Gastrocnemius medialis (tissue), 4 donors: ENCODE results near the gene SMYD3. TPM values are rescaled to one million over a fixed set of nuclear protein-coding genes. Genes with fewer than 3 reads are reported as not detected.

ENCODE experiments used
- ATAC-seq, 2 donors: fragments of 150-250 bp; one replicate each; pipeline ENCODE4 v1.9.1; 2016
- DNase-seq, 2 donors: peaks; one replicate each; pipeline ENCODE4 v3.0.0-alpha.2; 2019
- H3K27ac ChIP-seq, 4 donors: fragments of 200-600 bp; sonication (generic); 1 replicate in 1 of 4; 2 replicates in 3 of 4; pipeline ENCODE4 v1.5.1; 2016 to 2018; ENCODE audit warnings: mild to moderate bottlenecking in 2 of 4, moderate library complexity in 1 of 4
- H3K27me3 ChIP-seq, 3 donors: fragments of 200-600 bp; sonication (generic) in 2 of 3; 1 replicate in 1 of 3; 2 replicates in 2 of 3; pipeline versions ENCODE4 v1.5.1 to v1.6.0; 2016 to 2019; ENCODE audit warnings: mild to moderate bottlenecking in 1 of 3, moderate library complexity in 1 of 3
- H3K36me3 ChIP-seq, 2 donors: fragments of 200-600 bp; sonication (generic) in 1 of 2; one replicate each; pipeline ENCODE4 v1.5.1; 2017 to 2018
- H3K4me1 ChIP-seq, 2 donors: fragments of 200-600 bp; sonication (generic) in 1 of 2; one replicate each; pipeline ENCODE4 v1.5.1; 2016 to 2017; ENCODE audit warnings: mild to moderate bottlenecking in 2 of 2
- H3K4me3 ChIP-seq, 4 donors: fragments of 200-600 bp; sonication (generic) in 3 of 4; 1 replicate in 1 of 4; 2 replicates in 3 of 4; pipeline ENCODE4 v1.5.1; 2016 to 2019; ENCODE audit warnings: mild to moderate bottlenecking in 2 of 4
- H3K9me3 ChIP-seq, 3 donors: fragments of 200-600 bp; sonication (generic) in 2 of 3; 1 replicate in 1 of 3; 2 replicates in 2 of 3; pipeline ENCODE4 v1.5.1; 2016 to 2019
- POLR2A ChIP-seq, 2 donors: fragments of 450-650 bp; IDR thresholded peaks; one replicate each; pipeline ENCODE4 v1.6.1; 2017; ENCODE audit warnings: antibody characterized with exemption in 2 of 2, mild to moderate bottlenecking in 2 of 2, moderate library complexity in 2 of 2
- in situ Hi-C, 4 donors: fragments of 200-750 bp; cut with MboI; loops; one replicate each; pipeline versions ENCODE4 v1.15.0 to v1.8.0; 2017; ENCODE audit warnings: low sequenced_read_pairs in 4 of 4
- intact Hi-C: fragments of 100-400 bp; cut with DNase I; formaldehyde crosslinking; loops from one replicate; pipeline ENCODE4 v1.15.1; 2023; ENCODE audit warnings: low total_unique reads
- total RNA-seq, 4 donors: library from RNA; depleted of rRNA; stranded (reverse); fragments of >200 nt; gene quantifications; one replicate each; pipeline versions ENCODE4 v1.1.0 to v1.2.3, GENCODE V29; 2016
- TF ChIP-seq, protein P1 (sequence below), 5 experiments: fragments of 450-650 bp in 3 of 5; fragments of 200-600 bp in 2 of 5; sonication (generic) in 2 of 5; IDR thresholded peaks in 4 of 5; conservative IDR thresholded peaks in 1 of 5; 1 replicate in 4 of 5; 2 replicates in 1 of 5; pipeline ENCODE4 v1.5.1; 2016 to 2019; ENCODE audit warnings: antibody characterized with exemption in 5 of 5, mild to moderate bottlenecking in 3 of 5, moderate library complexity in 3 of 5

SMYD3 gene
- total RNA-seq, 4 donors from 2014 or later = 4.4 to 10.3 (median 6.3) TPM

DNA sequence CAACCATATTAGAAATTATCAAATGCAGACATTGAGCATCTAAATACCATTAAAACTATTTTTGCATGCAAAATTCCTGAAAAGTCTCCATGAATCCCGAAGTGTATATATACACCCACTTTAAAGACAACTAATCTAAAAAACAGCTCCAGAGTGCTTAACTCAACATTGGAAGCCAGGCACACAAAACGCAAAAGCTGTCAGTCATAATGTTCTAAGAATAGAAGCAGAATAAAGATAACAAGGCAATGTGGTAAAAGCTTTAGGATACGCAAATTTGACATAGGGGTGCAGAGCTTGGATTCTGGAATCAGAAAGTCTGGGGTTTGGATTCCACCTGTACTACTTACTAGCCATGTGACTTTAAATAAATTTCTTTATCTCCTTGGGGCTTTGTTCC is 62.5 kb downstream of the SMYD3 start:
- ATAC-seq (no peak), DNase-seq (no peak)
- Histone ChIP-seq H3K9me3 (no peaks in the 10 kb centered on the region), H3K4me3 (no peak overlapping the region), H3K27ac (no peak overlapping the region), H3K27me3 (no peaks in the 10 kb centered on the region), H3K4me1 (peaks cover 0 to 6% of the 10 kb centered on the region in 2 donors), H3K36me3 (no peaks in the 10 kb centered on the region)
- intact Hi-C loops = no loop called here
- no peak for TF ChIP-seq POLR2A (IDR thresholded peaks at IDR 0.05)
- TF ChIP-seq, protein P1, sequence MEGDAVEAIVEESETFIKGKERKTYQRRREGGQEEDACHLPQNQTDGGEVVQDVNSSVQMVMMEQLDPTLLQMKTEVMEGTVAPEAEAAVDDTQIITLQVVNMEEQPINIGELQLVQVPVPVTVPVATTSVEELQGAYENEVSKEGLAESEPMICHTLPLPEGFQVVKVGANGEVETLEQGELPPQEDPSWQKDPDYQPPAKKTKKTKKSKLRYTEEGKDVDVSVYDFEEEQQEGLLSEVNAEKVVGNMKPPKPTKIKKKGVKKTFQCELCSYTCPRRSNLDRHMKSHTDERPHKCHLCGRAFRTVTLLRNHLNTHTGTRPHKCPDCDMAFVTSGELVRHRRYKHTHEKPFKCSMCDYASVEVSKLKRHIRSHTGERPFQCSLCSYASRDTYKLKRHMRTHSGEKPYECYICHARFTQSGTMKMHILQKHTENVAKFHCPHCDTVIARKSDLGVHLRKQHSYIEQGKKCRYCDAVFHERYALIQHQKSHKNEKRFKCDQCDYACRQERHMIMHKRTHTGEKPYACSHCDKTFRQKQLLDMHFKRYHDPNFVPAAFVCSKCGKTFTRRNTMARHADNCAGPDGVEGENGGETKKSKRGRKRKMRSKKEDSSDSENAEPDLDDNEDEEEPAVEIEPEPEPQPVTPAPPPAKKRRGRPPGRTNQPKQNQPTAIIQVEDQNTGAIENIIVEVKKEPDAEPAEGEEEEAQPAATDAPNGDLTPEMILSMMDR (IDR thresholded peaks at IDR 0.05 in 4 of 5, conservative IDR thresholded peaks at IDR 0.05 in 1 of 5) = no peak
- in situ Hi-C loops = no loop called here

GRCh38 chr1:246437961-246438360 is 69.1 kb downstream of the SMYD3 start:
- Histone ChIP-seq H3K27ac (no peak overlapping the region), H3K4me3 (no peak overlapping the region), H3K27me3 (no peaks in the 10 kb centered on the region), H3K4me1 (no peaks in the 10 kb centered on the region), H3K36me3 (no peaks in the 10 kb centered on the region), H3K9me3 (no peaks in the 10 kb centered on the region)
- in situ Hi-C loops = no loop called here
- ATAC-seq (no peak), DNase-seq (no peak)
- TF ChIP-seq POLR2A (IDR thresholded peaks at IDR 0.05) = no peak
- TF ChIP-seq, protein P1 (IDR thresholded peaks at IDR 0.05 in 4 of 5, conservative IDR thresholded peaks at IDR 0.05 in 1 of 5) = no peak
- intact Hi-C loops = no loop called here

DNA sequence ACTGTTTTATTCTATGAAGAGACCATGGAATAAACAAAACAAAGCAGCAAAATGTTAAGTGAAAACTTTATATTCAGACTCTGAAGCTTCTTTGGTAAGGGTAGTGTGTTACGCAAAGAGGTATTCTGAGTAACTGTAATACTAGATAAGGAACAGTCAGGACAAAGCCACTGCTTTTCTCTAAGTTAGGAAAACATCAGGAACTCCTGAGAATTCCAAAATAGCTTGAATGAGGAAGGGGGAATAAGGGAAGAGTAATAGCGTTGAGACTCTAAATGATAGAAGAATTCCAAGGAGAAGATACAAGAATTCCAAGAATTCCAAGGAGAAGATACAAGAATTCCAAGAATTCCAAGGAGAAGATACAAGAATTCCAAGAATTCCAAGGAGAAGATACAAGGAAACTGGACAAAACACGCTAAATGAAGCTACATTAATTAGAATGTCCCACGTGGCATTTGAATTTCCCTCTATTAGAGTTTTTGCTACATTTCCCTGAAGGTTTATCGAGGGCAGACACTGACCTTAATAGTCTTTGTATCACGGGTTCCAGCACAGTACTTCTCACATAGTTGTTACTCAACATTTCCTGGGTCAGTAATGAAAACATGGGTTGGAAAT is 71.5 kb downstream of the SMYD3 start:
- no peak for TF ChIP-seq POLR2A (IDR thresholded peaks at IDR 0.05)
- TF ChIP-seq, protein P1 (IDR thresholded peaks at IDR 0.05 in 4 of 5, conservative IDR thresholded peaks at IDR 0.05 in 1 of 5) = no peak
- no peak for DNase-seq
- ATAC-seq = no peak
- Histone ChIP-seq H3K36me3 (no peaks in the 10 kb centered on the region), H3K4me3 (no peak overlapping the region), H3K27ac (no peak overlapping the region), H3K4me1 (no peaks in the 10 kb centered on the region), H3K9me3 (no peaks in the 10 kb centered on the region), H3K27me3 (no peaks in the 10 kb centered on the region)
- intact Hi-C loops = no loop called here
- in situ Hi-C loops = no loop called here

GRCh38 chr1:246434335-246434734 is 72.7 kb downstream of the SMYD3 start:
- no peak for ATAC-seq
- no peaks in the 10 kb centered on the region for H3K4me1 ChIP-seq

More at GRCh38 chr1:246434335-246434734, 72.7 kb downstream of the SMYD3 start:
- intact Hi-C loops = no loop called here
- in situ Hi-C loops = no loop called here
- TF ChIP-seq, protein P1 (IDR thresholded peaks at IDR 0.05 in 4 of 5, conservative IDR thresholded peaks at IDR 0.05 in 1 of 5) = no peak
- TF ChIP-seq POLR2A (IDR thresholded peaks at IDR 0.05) = no peak
- no peak for DNase-seq
- Histone ChIP-seq H3K27ac (no peak overlapping the region), H3K27me3 (no peaks in the 10 kb centered on the region), H3K4me3 (no peak overlapping the region), H3K9me3 (no peaks in the 10 kb centered on the region), H3K36me3 (no peaks in the 10 kb centered on the region)
